H1 (cell line): ENCODE measurements around the gene ARSI. TPM values are rescaled to one million over a fixed set of nuclear protein-coding genes. Genes with fewer than 3 reads are reported as not detected.

ENCODE experiments used
- CTCF ChIA-PET: fragments of 300-600 bp; sonication (Branson Sonifier 250); formaldehyde crosslinking; loops from one replicate; lab custom pipeline; 2021; ENCODE audit not compliant: partially characterized antibody; lab: Charles Lee
- POLR2A ChIA-PET: fragments of 300-600 bp; sonication (Branson Sonifier 250); formaldehyde crosslinking; loops from one replicate; lab custom pipeline; 2021; ENCODE audit warnings: inconsistent platforms; ENCODE audit not compliant: partially characterized antibody; lab: Charles Lee
- DNase-seq, 2 experiments: peaks; one replicate each; pipeline versions ENCODE4 v3.0.0 to v3.0.0-alpha.2; 2010 to 2022; ENCODE audit warnings: low spot score in 2 of 2, low read depth in 1 of 2, mixed read lengths in 1 of 2
- FAIRE-seq: peaks from 2 replicates; lab custom pipeline; 2011; peaks lifted over from hg19 to GRCh38; lab: Jason Lieb, UNC
- H2AFZ ChIP-seq: 2 replicates; pipeline ENCODE4 v1.8.1; 2012; ENCODE audit warnings: low read length, inconsistent platforms
- H2AK5ac ChIP-seq: 2 replicates; pipeline ENCODE4 v1.6.1; 2013; ENCODE audit warnings: low read depth, low read length
- H2BK120ac ChIP-seq: replicated peaks from 2 replicates; pipeline ENCODE3; 2013; ENCODE audit warnings: low read depth, low read length, inconsistent platforms
- H2BK12ac ChIP-seq: 2 replicates; pipeline ENCODE4 v1.6.1; 2013; ENCODE audit warnings: low read depth, low read length
- H2BK15ac ChIP-seq: 2 replicates; pipeline ENCODE4 v1.6.1; 2013; ENCODE audit warnings: low read length
- H2BK20ac ChIP-seq: 2 replicates; pipeline ENCODE4 v1.6.1; 2013; ENCODE audit warnings: low read length
- H2BK5ac ChIP-seq: 2 replicates; pipeline ENCODE4 v1.6.1; 2013; ENCODE audit warnings: low read depth, low read length
- H3K14ac ChIP-seq: 2 replicates; pipeline ENCODE4 v1.6.1; 2013; ENCODE audit warnings: inconsistent platforms; ENCODE audit not compliant: insufficient read length
- H3K18ac ChIP-seq: 2 replicates; pipeline ENCODE4 v1.6.1; 2013; ENCODE audit warnings: low read length; ENCODE audit errors: extremely low read depth
- H3K23ac ChIP-seq: 2 replicates; pipeline ENCODE4 v1.6.1; 2013; ENCODE audit warnings: inconsistent platforms; ENCODE audit not compliant: insufficient read length
- H3K23me2 ChIP-seq: 2 replicates; pipeline ENCODE4 v1.6.1; 2013; ENCODE audit warnings: low read depth, low read length
- H3K27ac ChIP-seq: 2 replicates; pipeline ENCODE4 v1.6.1; 2011; ENCODE audit warnings: low read depth, low read length, inconsistent platforms
- H3K27me3 ChIP-seq, 4 experiments: replicated peaks in 1 of 4; 1 replicate in 1 of 4; 2 replicates in 3 of 4; pipeline versions ENCODE4 v1.6.1 to v1.8.1; 2011 to 2013; ENCODE audit warnings: low read length in 3 of 4, mild to moderate bottlenecking in 3 of 4, inconsistent platforms in 2 of 4, mixed read lengths in 2 of 4, moderate library complexity in 1 of 4; ENCODE audit not compliant: control insufficient read depth in 3 of 4, insufficient read depth in 3 of 4; ENCODE audit errors: extremely low read depth in 1 of 4
- H3K36me3 ChIP-seq, 4 experiments: 2 replicates each; pipeline versions ENCODE4 v1.6.1 to v1.8.1; 2011 to 2013; ENCODE audit warnings: mild to moderate bottlenecking in 4 of 4, low read length in 3 of 4, moderate library complexity in 2 of 4, control low read depth in 1 of 4, inconsistent platforms in 1 of 4; ENCODE audit not compliant: insufficient read depth in 4 of 4, control insufficient read depth in 2 of 4
- H3K4ac ChIP-seq: replicated peaks from 2 replicates; pipeline ENCODE3; 2013; ENCODE audit warnings: low read length, low read depth, mixed read lengths, inconsistent platforms; ENCODE audit not compliant: insufficient read length
- H3K4me1 ChIP-seq, 4 experiments: replicated peaks in 1 of 4; 1 replicate in 1 of 4; 2 replicates in 3 of 4; pipeline versions ENCODE4 v1.6.1 to v1.8.1; 2011 to 2013; ENCODE audit warnings: low read length in 3 of 4, inconsistent platforms in 2 of 4, mixed read lengths in 1 of 4; ENCODE audit not compliant: insufficient read depth in 4 of 4, control insufficient read depth in 3 of 4
- H3K4me2 ChIP-seq, 2 experiments: 2 replicates each; pipeline versions ENCODE4 v1.6.1 to v1.8.1; 2011 to 2013; ENCODE audit warnings: low read depth in 2 of 2, low read length in 2 of 2, control low read depth in 1 of 2, inconsistent platforms in 1 of 2, mild to moderate bottlenecking in 1 of 2; ENCODE audit not compliant: insufficient read depth in 1 of 2
- H3K4me3 ChIP-seq, 4 experiments: fragments of 200-600, 300-600 bp in 1 of 4; sonication (generic), shearing (Covaris generic), sonication (Bioruptor Twin) in 1 of 4; 2 replicates each; pipeline versions ENCODE4 v1.5.1 to v1.8.1; 2011 to 2016; ENCODE audit warnings: low read length in 4 of 4, low read depth in 3 of 4, control low read depth in 2 of 4, inconsistent platforms in 2 of 4, mild to moderate bottlenecking in 2 of 4, mixed read lengths in 1 of 4, moderate library complexity in 1 of 4; ENCODE audit not compliant: insufficient read depth in 2 of 4; ENCODE audit errors: extremely low read depth in 1 of 4
- H3K56ac ChIP-seq: replicated peaks from 2 replicates; pipeline ENCODE3; 2013; ENCODE audit warnings: low read depth, mild to moderate bottlenecking, mixed read lengths, low read length, inconsistent platforms; ENCODE audit not compliant: insufficient read length
- H3K79me1 ChIP-seq: 2 replicates; pipeline ENCODE4 v1.6.1; 2013; ENCODE audit warnings: low read depth, low read length, control low read depth
- H3K79me2 ChIP-seq, 2 experiments: 2 replicates each; pipeline versions ENCODE4 v1.6.1 to v1.8.1; 2012 to 2013; ENCODE audit warnings: low read length in 2 of 2, mild to moderate bottlenecking in 2 of 2, inconsistent platforms in 1 of 2; ENCODE audit not compliant: insufficient read depth in 2 of 2, control insufficient read depth in 1 of 2
- H3K9ac ChIP-seq, 4 experiments: replicated peaks in 1 of 4; 1 replicate in 1 of 4; 2 replicates in 3 of 4; pipeline versions ENCODE4 v1.6.1 to v1.8.1; 2011 to 2013; ENCODE audit warnings: low read depth in 3 of 4, low read length in 3 of 4, control low read depth in 2 of 4, mild to moderate bottlenecking in 2 of 4, moderate library complexity in 2 of 4, inconsistent platforms in 1 of 4; ENCODE audit errors: extremely low read depth in 1 of 4
- H3K9me3 ChIP-seq, 2 experiments: 2 replicates each; pipeline versions ENCODE4 v1.6.1 to v1.8.1; 2012 to 2013; ENCODE audit warnings: mild to moderate bottlenecking in 2 of 2, moderate library complexity in 2 of 2, control low read depth in 1 of 2, inconsistent platforms in 1 of 2, low read depth in 1 of 2, low read length in 1 of 2, mixed read lengths in 1 of 2; ENCODE audit not compliant: insufficient read depth in 2 of 2
- H4K20me1 ChIP-seq, 2 experiments: replicated peaks in 1 of 2; 2 replicates each; pipeline versions ENCODE3 to v1.8.1; 2011 to 2013; ENCODE audit warnings: inconsistent platforms in 2 of 2, low read length in 2 of 2, mild to moderate bottlenecking in 1 of 2; ENCODE audit not compliant: insufficient read depth in 2 of 2, control insufficient read depth in 1 of 2
- H4K5ac ChIP-seq: 2 replicates; pipeline ENCODE4 v1.6.1; 2013; ENCODE audit warnings: low read length, low read depth, mixed read lengths, inconsistent platforms; ENCODE audit not compliant: insufficient read length
- H4K8ac ChIP-seq: 2 replicates; pipeline ENCODE4 v1.8.0; 2013; ENCODE audit warnings: mild to moderate bottlenecking, moderate library complexity, low read length, inconsistent platforms; ENCODE audit not compliant: insufficient read depth; ENCODE audit errors: extremely low read depth
- H4K91ac ChIP-seq: replicated peaks from 2 replicates; pipeline ENCODE3; 2013; ENCODE audit warnings: low read length, mixed read lengths, inconsistent platforms; ENCODE audit not compliant: insufficient read length
- ATF3 ChIP-seq: IDR thresholded peaks from 2 replicates; pipeline ENCODE4 v1.6.1; 2011; ENCODE audit warnings: low read depth, mild to moderate bottlenecking, low read length; ENCODE audit not compliant: insufficient read depth
- BACH1 ChIP-seq: IDR thresholded peaks from 2 replicates; pipeline ENCODE4 v1.6.1; 2012; ENCODE audit warnings: low read length, improper control_type of control experiment
- CBX8 ChIP-seq: fragments of 300-800, 300-1000 bp; sonication (generic); IDR thresholded peaks from 2 replicates; pipeline ENCODE4 v1.7.1; 2016; ENCODE audit warnings: low read depth, low read length, borderline replicate concordance
- CTBP2 ChIP-seq: IDR thresholded peaks from 2 replicates; pipeline ENCODE4 v1.7.0; 2011; ENCODE audit warnings: borderline replicate concordance, mild to moderate bottlenecking, moderate library complexity, mixed read lengths, low read length; ENCODE audit not compliant: insufficient read depth, insufficient read length
- EGR1 ChIP-seq: IDR thresholded peaks from 2 replicates; pipeline ENCODE4 v1.6.1; 2011; ENCODE audit warnings: low read depth, low read length, borderline replicate concordance
- FOSL1 ChIP-seq: IDR thresholded peaks from 2 replicates; pipeline ENCODE4 v1.6.1; 2011; ENCODE audit warnings: mild to moderate bottlenecking, low read depth, low read length, moderate library complexity; ENCODE audit not compliant: insufficient read depth
- GTF2F1 ChIP-seq: IDR thresholded peaks from 2 replicates; pipeline ENCODE4 v1.6.1; 2012; ENCODE audit warnings: low read depth, low read length, improper control_type of control experiment, borderline replicate concordance
- KDM4A ChIP-seq: IDR thresholded peaks from one replicate; pipeline ENCODE4 v1.7.1; 2012; ENCODE audit warnings: low read depth, mild to moderate bottlenecking, moderate library complexity, low read length, inconsistent platforms; ENCODE audit not compliant: severe bottlenecking
- POU5F1 ChIP-seq: IDR thresholded peaks from 2 replicates; pipeline ENCODE4 v1.6.1; 2011; ENCODE audit warnings: low read depth, mild to moderate bottlenecking, low read length, moderate library complexity
- RXRA ChIP-seq: IDR thresholded peaks from 2 replicates; pipeline ENCODE4 v1.6.1; 2011; ENCODE audit warnings: low read depth, mild to moderate bottlenecking, low read length, moderate library complexity; ENCODE audit not compliant: insufficient read depth
- SP2 ChIP-seq: IDR thresholded peaks from 2 replicates; pipeline ENCODE4 v1.6.1; 2012; ENCODE audit warnings: mild to moderate bottlenecking, low read length, inconsistent platforms
- TBP ChIP-seq: IDR thresholded peaks from 2 replicates; pipeline ENCODE4 v1.6.1; 2011; ENCODE audit warnings: low read depth, low read length, improper control_type of control experiment
- USF2 ChIP-seq: IDR thresholded peaks from 2 replicates; pipeline ENCODE4 v1.6.1; 2011; ENCODE audit warnings: low read length, improper control_type of control experiment
- WGBS, 2 experiments: shearing (Covaris generic) in 1 of 2; methylation state at CpG; one replicate each; pipeline versions ENCODE4 v1.1.6 to v1.1.7; 2013 to 2015; ENCODE audit warnings: low lambda C conversion rate in 2 of 2, mixed read lengths in 2 of 2, inconsistent platforms in 1 of 2, low coverage in 1 of 2, missing lambda C conversion rate in 1 of 2; ENCODE audit not compliant: insufficient replicate concordance in 2 of 2, insufficient coverage in 1 of 2, insufficient read length in 1 of 2; ENCODE audit errors: extremely low coverage in 1 of 2, missing lambda C conversion rate in 1 of 2; 5-methylcytosine and 5-hydroxymethylcytosine counted together
- polyA plus RNA-seq, 7 experiments: library from polyadenylated mRNA; depleted of rRNA in 3 of 7; stranded (reverse) in 5 of 7; unstranded in 2 of 7; fragments of >200 nt in 5 of 7; fragments of 200-250 nt in 2 of 7; gene quantifications; 1 replicate in 5 of 7; 2 replicates in 1 of 7; 4 replicates in 1 of 7; pipeline versions ENCODE4 v1.2.1 to v1.2.3, GENCODE V29; 2011 to 2013; ENCODE audit warnings: missing spikeins in 2 of 7, mixed read lengths in 2 of 7
- total RNA-seq: library from RNA; stranded (reverse); fragmentation: NEBNext Ultra II Directional; extraction: Animal tissue kit (Norgen Biotek cat#: 25700); gene quantifications from 2 replicates; pipeline ENCODE4 v1.2.1, GENCODE V29; 2021

The ARSI gene
- total and polyA plus RNA-seq, 2 of the 8 experiments (the other 6 are each of a cell fraction or from before 2014, with no cell fraction given): 4.5 to 6.7 TPM

GRCh38 chr5:150327139-150327538, 24.4 kb upstream of the ARSI start:
- Histone ChIP-seq H3K4me1 (no peaks in the 10 kb centered on the region), H4K8ac (no peak overlapping the region), H2BK20ac (no peak overlapping the region), H3K4me2 (no peak overlapping the region), H3K14ac (no peak overlapping the region), H4K5ac (no peak overlapping the region), H2AFZ (no peak overlapping the region), H4K20me1 (no peaks in the 10 kb centered on the region), H3K4ac (no peak overlapping the region), H3K79me2 (no peaks in the 10 kb centered on the region), H3K23ac (no peak overlapping the region), H3K56ac (no peak overlapping the region), H2BK5ac (no peak overlapping the region), H2BK120ac (no peak overlapping the region), H3K23me2 (no peaks in the 10 kb centered on the region), H3K9ac (no peak overlapping the region), H4K91ac (no peak overlapping the region), H3K9me3 (no peaks in the 10 kb centered on the region), H3K36me3 (no peaks in the 10 kb centered on the region), H2BK15ac (no peak overlapping the region), H3K18ac (no peak overlapping the region), H2AK5ac (no peak overlapping the region), H2BK12ac (no peak overlapping the region), H3K27ac (no peak overlapping the region), H3K27me3 (no peaks in the 10 kb centered on the region), H3K4me3 (no peak overlapping the region), H3K79me1 (no peaks in the 10 kb centered on the region)
- 84% methylated on average over 3 of the region's 3 CpGs; no CpG with 5 or more reads in 1 of the 2 experiments for WGBS, 2 experiments
- TF ChIP-seq GTF2F1 (no peak), ATF3 (no peak), POU5F1 (no peak), USF2 (no peak), KDM4A (no peak), CTBP2 (no peak), EGR1 (no peak), FOSL1 (no peak), CBX8 (no peak), TBP (no peak), BACH1 (no peak), RXRA (no peak), SP2 (no peak)
- FAIRE-seq: no peak
- no peak for DNase-seq
- CTCF ChIA-PET: interaction anchor here (0.8 to 15.6 kb wide), 6 partner anchors 10 to 159 kb away, joined by 3 to 126 read pairs (median 3); no protein-coding TSS in a partner anchor
- POLR2A ChIA-PET: no interaction called here
